HEK293T (cell line): ENCODE results near the gene SETBP1.

Experiments
- ARNT ChIP-seq: fragments of 450-650 bp; IDR thresholded peaks from 2 replicates; pipeline ENCODE4 v1.6.1; 2017; ENCODE audit warnings: mild to moderate bottlenecking
- BHLHE40 ChIP-seq: fragments of 450-650 bp; IDR thresholded peaks from 2 replicates; pipeline ENCODE4 v1.6.1; 2016; ENCODE audit warnings: mild to moderate bottlenecking, moderate library complexity, borderline replicate concordance
- ELF4 ChIP-seq: fragments of 450-650 bp; IDR thresholded peaks from 2 replicates; pipeline ENCODE4 v1.6.1; 2017; ENCODE audit warnings: antibody characterized with exemption
- FOXK2 ChIP-seq: fragments of 450-650 bp; IDR thresholded peaks from 2 replicates; pipeline ENCODE4 v1.6.1; 2016; ENCODE audit warnings: mild to moderate bottlenecking
- FOXM1 ChIP-seq: fragments of 450-650 bp; IDR thresholded peaks from 2 replicates; pipeline ENCODE4 v1.6.1; 2017; ENCODE audit warnings: mild to moderate bottlenecking, borderline replicate concordance
- NFRKB ChIP-seq: fragments of 450-650 bp; IDR thresholded peaks from 2 replicates; pipeline ENCODE4 v1.6.1; 2016; ENCODE audit warnings: mild to moderate bottlenecking, moderate library complexity
- SP1 ChIP-seq: fragments of 450-650 bp; IDR thresholded peaks from 2 replicates; pipeline ENCODE4 v1.6.1; 2017

DNA sequence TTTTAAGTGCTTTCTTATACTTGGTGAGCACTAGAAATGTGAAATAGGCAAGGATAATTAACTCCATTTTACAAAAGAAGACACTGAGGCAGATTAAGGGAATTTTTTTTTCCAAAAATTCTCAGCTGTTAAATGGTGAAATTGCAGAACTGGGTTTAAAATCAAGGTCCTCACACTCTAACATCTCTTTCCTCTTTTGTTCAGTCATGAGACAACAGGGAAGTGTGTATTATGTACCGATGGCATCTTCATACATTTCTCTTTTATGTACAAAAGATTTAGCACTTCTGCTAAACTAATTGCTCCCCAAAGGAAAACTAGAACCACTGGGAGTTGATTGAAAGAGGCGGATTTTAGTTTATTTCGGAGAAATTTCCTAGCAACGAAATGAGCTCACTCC is 203.0 kb downstream of the SETBP1 start:
- TF ChIP-seq SP1 (no peak), BHLHE40 (no peak), FOXK2 (no peak), NFRKB (no peak), FOXM1 (no peak), ELF4 (no peak), ARNT (no peak)
